IPS-15b (cell line): ENCODE results near the gene SDK1.
"Not testable (repeated sequence)": the region's sequence is repeated elsewhere in the genome, so short reads cannot be mapped to it uniquely, and the experiment has no call there.

Experiments
- H3K27me3 ChIP-seq: one replicate; pipeline ENCODE4 v1.6.1; 2013; ENCODE audit warnings: low read length; ENCODE audit not compliant: control insufficient read depth, insufficient read depth
- H3K36me3 ChIP-seq: one replicate; pipeline ENCODE4 v1.6.1; 2013; ENCODE audit warnings: low read length; ENCODE audit not compliant: control insufficient read depth, insufficient read depth
- H3K4me1 ChIP-seq: one replicate; pipeline ENCODE4 v1.6.1; 2013; ENCODE audit warnings: mild to moderate bottlenecking, low read length; ENCODE audit not compliant: control insufficient read depth, insufficient read depth
- H3K4me3 ChIP-seq: one replicate; pipeline ENCODE4 v1.5.1; 2013; ENCODE audit warnings: low read depth, low read length
- H3K9ac ChIP-seq: one replicate; pipeline ENCODE4 v1.6.1; 2013; ENCODE audit warnings: low read depth, mild to moderate bottlenecking, low read length
- H3K9me3 ChIP-seq: one replicate; pipeline ENCODE4 v1.6.1; 2013; ENCODE audit warnings: mild to moderate bottlenecking, low read length; ENCODE audit not compliant: control insufficient read depth, insufficient read depth

SDK1 gene

GRCh38 chr7:4282434-4283223 lies 981.6 kb downstream of the SDK1 start:
- H3K4me3 ChIP-seq: no peak overlapping the region
- no peaks in the 10 kb centered on the region for H3K27me3 ChIP-seq
- H3K9me3 ChIP-seq: no peaks in the 10 kb centered on the region
- H3K36me3 ChIP-seq: no peaks in the 10 kb centered on the region
- H3K9ac ChIP-seq: no peak overlapping the region
- peaks cover 4% of the 10 kb centered on the region for H3K4me1 ChIP-seq

DNA sequence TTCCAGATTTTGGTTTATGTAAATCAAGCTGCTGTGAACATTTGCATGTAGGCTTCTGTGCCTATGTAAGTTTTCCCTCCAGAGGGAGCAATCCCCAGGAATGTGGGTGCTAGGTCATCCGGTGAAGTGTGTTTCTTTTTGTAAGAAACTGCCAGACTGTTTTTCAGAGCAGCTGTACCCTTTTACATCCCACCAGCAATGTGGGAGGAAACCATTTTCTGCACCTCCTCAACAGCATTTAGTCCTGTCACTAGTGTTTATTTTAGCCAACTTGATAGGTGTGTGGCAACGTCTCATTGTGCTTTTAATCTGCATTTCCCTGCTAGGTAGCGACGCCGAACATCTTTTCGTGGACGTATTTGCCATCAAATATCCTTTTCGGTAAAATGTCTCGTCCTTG lies 985.3 kb downstream of the SDK1 start:
- Histone ChIP-seq H3K9ac (no peak overlapping the region), H3K4me3 (no peak overlapping the region), H3K9me3 (no peaks in the 10 kb centered on the region), H3K27me3 (no peaks in the 10 kb centered on the region), H3K4me1 (peaks cover 4% of the 10 kb centered on the region), H3K36me3 (no peaks in the 10 kb centered on the region)

GRCh38 chr7:4288791-4289394 lies 987.8 kb downstream of the SDK1 start:
- H3K4me3 ChIP-seq: no peak overlapping the region
- H3K4me1 ChIP-seq: peaks cover 4% of the 10 kb centered on the region
- H3K9ac ChIP-seq: no peak overlapping the region
- no peaks in the 10 kb centered on the region for H3K27me3 ChIP-seq
- no peaks in the 10 kb centered on the region for H3K9me3 ChIP-seq
- no peaks in the 10 kb centered on the region for H3K36me3 ChIP-seq

DNA sequence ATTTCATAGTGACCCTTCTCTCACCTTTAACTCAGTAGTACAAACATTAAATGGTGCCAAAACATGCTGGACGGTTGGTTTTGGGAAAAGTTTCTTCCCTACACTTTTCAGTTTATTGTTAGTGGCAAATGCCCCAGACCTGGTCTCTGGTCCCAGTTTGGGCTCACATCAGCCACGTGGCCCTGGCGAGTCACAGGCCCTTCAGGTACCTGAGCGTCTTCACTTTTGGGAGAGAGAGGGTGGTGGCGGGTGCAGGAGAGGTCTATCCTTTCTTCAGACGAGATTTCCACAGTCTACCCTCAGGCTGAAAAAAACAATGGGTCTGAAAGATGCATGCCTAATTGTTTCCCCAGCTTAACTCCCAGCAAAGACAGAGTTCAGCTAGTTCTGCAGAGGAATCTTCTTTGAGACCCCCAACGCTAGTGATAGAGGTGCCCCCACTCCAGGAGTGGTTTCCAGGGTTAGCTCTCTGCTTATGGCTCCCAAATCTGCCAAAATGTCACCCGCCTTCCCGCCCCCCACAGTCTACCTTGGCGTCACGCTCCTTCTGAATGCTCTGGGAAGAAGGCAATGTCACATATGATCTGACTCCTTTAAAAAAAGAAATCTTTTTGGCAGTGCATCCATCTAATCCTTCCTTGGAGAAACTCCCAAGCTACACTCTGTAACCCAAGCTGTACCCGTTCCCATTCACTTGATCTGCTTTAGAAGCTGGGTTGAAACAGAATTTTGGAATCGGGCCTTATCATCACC lies 996.3 kb downstream of the SDK1 start:
- H3K4me3 ChIP-seq: no peak overlapping the region
- no peaks in the 10 kb centered on the region for H3K27me3 ChIP-seq
- H3K9me3 ChIP-seq: no peaks in the 10 kb centered on the region
- no peaks in the 10 kb centered on the region for H3K36me3 ChIP-seq
- H3K9ac ChIP-seq: no peak overlapping the region
- H3K4me1 ChIP-seq: no peaks in the 10 kb centered on the region

DNA sequence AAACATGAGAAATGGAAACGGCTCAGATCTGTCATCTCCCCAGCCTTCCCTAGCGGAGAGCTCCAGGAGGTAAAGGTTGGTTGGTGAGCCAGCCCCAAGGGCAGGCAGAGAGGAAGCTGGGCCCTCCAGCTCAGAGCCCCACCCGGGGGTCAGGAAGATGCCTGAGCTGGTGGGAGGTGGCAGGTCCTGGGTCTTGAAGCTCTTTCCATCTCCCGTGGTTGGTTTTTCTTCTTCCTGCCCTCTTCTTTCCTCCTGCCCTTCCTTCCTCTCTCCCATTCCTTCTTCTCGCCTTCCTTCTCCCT lies 996.8 kb downstream of the SDK1 start:
- H3K9me3 ChIP-seq: no peaks in the 10 kb centered on the region
- H3K27me3 ChIP-seq: no peaks in the 10 kb centered on the region
- H3K4me1 ChIP-seq: no peaks in the 10 kb centered on the region
- no peaks in the 10 kb centered on the region for H3K36me3 ChIP-seq
- H3K4me3 ChIP-seq: no peak overlapping the region
- no peak overlapping the region for H3K9ac ChIP-seq

DNA sequence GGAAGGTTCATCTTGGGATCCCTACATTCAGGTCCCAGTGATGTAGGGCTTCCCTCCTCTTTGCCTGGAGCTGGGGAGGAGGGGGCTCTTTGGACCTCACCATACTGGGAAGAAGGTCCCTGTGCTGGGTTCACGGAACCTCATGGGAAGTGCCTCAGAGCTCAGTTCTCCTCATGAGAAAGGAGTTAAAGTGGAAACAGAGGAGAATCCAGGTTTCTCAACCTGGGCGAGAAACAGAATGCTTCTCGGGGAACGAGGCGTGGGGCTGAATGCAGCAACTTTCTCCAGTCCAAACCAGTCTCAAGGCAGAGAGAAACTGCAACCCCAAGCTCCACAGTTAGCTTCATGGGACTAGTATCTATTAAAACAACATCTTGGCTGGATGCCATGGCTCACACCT lies 998.4 kb downstream of the SDK1 start:
- Histone ChIP-seq H3K9ac (no peak overlapping the region), H3K36me3 (no peaks in the 10 kb centered on the region), H3K9me3 (no peaks in the 10 kb centered on the region), H3K4me1 (no peaks in the 10 kb centered on the region), H3K27me3 (no peaks in the 10 kb centered on the region), H3K4me3 (no peak overlapping the region)

- Histone ChIP-seq H3K9ac (no peak overlapping the region), H3K9me3 (no peaks in the 10 kb centered on the region), H3K4me1 (no peaks in the 10 kb centered on the region), H3K27me3 (peaks cover 10% of the 10 kb centered on the region), H3K4me3 (no peak overlapping the region), H3K36me3 (no peaks in the 10 kb centered on the region)
Observed at GRCh38 chr7:4302203-4302905, 1001.3 kb downstream of the SDK1 start.

GRCh38 chr7:4307316-4308204 lies 1006.5 kb downstream of the SDK1 start:
- Histone ChIP-seq H3K9ac (no peak overlapping the region), H3K27me3 (peaks cover 16% of the 10 kb centered on the region), H3K9me3 (no peaks in the 10 kb centered on the region), H3K36me3 (no peaks in the 10 kb centered on the region), H3K4me3 (no peak overlapping the region), H3K4me1 (no peaks in the 10 kb centered on the region)

GRCh38 chr7:4308205-4308590 lies 1007.1 kb downstream of the SDK1 start:
- Histone ChIP-seq H3K4me1 (no peaks in the 10 kb centered on the region), H3K4me3 (no peak overlapping the region), H3K9me3 (no peaks in the 10 kb centered on the region), H3K27me3 (peaks cover 16% of the 10 kb centered on the region), H3K36me3 (no peaks in the 10 kb centered on the region), H3K9ac (no peak overlapping the region)

GRCh38 chr7:4313911-4314310 lies 1012.9 kb downstream of the SDK1 start:
- H3K4me3 ChIP-seq, H3K9ac ChIP-seq, H3K9me3 ChIP-seq, H3K36me3 ChIP-seq, H3K4me1 ChIP-seq, H3K27me3 ChIP-seq: not testable (repeated sequence)

DNA sequence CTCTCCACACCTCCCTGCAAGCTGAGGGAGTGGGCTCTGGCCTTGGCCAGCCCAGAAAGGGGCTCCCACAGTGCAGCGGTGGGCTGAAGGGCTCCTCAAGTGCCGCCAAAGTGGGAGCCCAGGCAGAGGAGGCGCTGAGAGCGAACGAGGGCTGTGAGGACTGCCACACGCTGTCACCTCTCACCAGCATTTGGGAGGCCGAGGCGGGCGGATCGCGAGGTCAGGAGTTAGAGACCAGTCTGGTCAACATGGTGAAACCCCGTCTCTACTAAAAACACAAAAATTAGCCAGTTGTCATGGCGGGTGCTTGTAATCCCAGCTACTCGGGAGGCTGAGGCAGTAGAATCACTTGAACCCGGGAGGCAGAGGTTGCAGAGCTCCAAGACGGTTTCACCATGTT lies 1013.3 kb downstream of the SDK1 start:
- H3K9me3 ChIP-seq, H3K4me3 ChIP-seq, H3K4me1 ChIP-seq, H3K27me3 ChIP-seq, H3K9ac ChIP-seq, H3K36me3 ChIP-seq: not testable (repeated sequence)
